Measurements from ENCODE around the gene OR2G6.
"Not testable (repeated sequence)": the region's sequence is repeated elsewhere in the genome, so short reads cannot be mapped to it uniquely, and the experiment has no call there.

- TF ChIP-seq CTCF (optimal IDR thresholded peaks at IDR 0.05 in 1 of 3, IDR thresholded peaks at IDR 0.05 in 1 of 3, conservative IDR thresholded peaks at IDR 0.05 in 1 of 3; ENCODE audit: extremely low read depth in 1 of 3, insufficient read depth in 2 of 3, low read length in 3 of 3); EZH2 (IDR thresholded peaks at IDR 0.05; ENCODE audit: low read length): not testable (repeated sequence)
Measured at GRCh38 chr1:248507773-248508172, at the start of gene OR2G6.

All from keratinocyte (primary cell).